Measurements from ENCODE around the gene RASSF3. TPM values are rescaled to one million over a fixed set of nuclear protein-coding genes. Genes with fewer than 3 reads are reported as not detected.

The RASSF3 gene
- total and polyA plus RNA-seq, 2 donors from 2014 or later, result 8.2 to 35.6 TPM

GRCh38 chr12:64667793-64668192, 57.5 kb downstream of the RASSF3 start:
- intact Hi-C loops (cut with DNase I), result no loop called here
- FAIRE-seq, result no peak

GRCh38 chr12:64669270-64669842, 59.1 kb downstream of the RASSF3 start:
- TF ChIP-seq CTCF (IDR thresholded peaks at IDR 0.05; ENCODE audit: borderline replicate concordance, extremely low read depth, insufficient read depth), result no peak
- no peaks in the 10 kb centered on the region for H3K9me3 ChIP-seq (ENCODE audit: control insufficient read depth in 2 of 3, insufficient read depth in 1 of 3, low read length in 3 of 3)
- peak; percentile 69 to 90 (median 75) for DNase-seq
- H3K4me3 ChIP-seq (ENCODE audit: low read length in 3 of 3), result peak overlapping the region in 2 of 3 donors; percentile 9 to 13
- no peaks in the 10 kb centered on the region for H3K27me3 ChIP-seq (ENCODE audit: control insufficient read depth, insufficient read depth, low read length)
- H3K4me1 ChIP-seq (ENCODE audit: control insufficient read depth in 2 of 3, insufficient read depth in 2 of 3, low read depth in 1 of 3, low read length in 3 of 3), result peaks cover 13 to 21% (median 17%) of the 10 kb centered on the region in 3 donors
- no peaks in the 10 kb centered on the region for H3K36me3 ChIP-seq (ENCODE audit: control insufficient read depth in 2 of 3, insufficient read depth in 3 of 3, low read length in 3 of 3)
- no peak for FAIRE-seq
- peak overlapping the region; percentile 14 to 59 for H3K27ac ChIP-seq (ENCODE audit: low read depth in 2 of 2, low read length in 2 of 2)
- intact Hi-C loops (cut with DNase I), result no loop called here
- H3K9ac ChIP-seq (ENCODE audit: low read length in 3 of 3), result no peak overlapping the region

More at GRCh38 chr12:64667793-64668192, 57.5 kb downstream of the RASSF3 start:
- no peaks in the 10 kb centered on the region for H3K36me3 ChIP-seq (ENCODE audit: control insufficient read depth in 2 of 3, insufficient read depth in 3 of 3, low read length in 3 of 3)
- peaks cover 10 to 14% (median 12%) of the 10 kb centered on the region in 3 donors for H3K4me1 ChIP-seq (ENCODE audit: control insufficient read depth in 2 of 3, insufficient read depth in 2 of 3, low read depth in 1 of 3, low read length in 3 of 3)
- no peak overlapping the region for H3K27ac ChIP-seq (ENCODE audit: low read depth in 2 of 2, low read length in 2 of 2)
- H3K27me3 ChIP-seq (ENCODE audit: control insufficient read depth, insufficient read depth, low read length), result no peaks in the 10 kb centered on the region
- DNase-seq, result no peak
- no peaks in the 10 kb centered on the region for H3K9me3 ChIP-seq (ENCODE audit: control insufficient read depth in 2 of 3, insufficient read depth in 1 of 3, low read length in 3 of 3)
- H3K9ac ChIP-seq (ENCODE audit: low read length in 3 of 3), result no peak overlapping the region
- H3K4me3 ChIP-seq (ENCODE audit: low read length in 3 of 3), result no peak overlapping the region
- TF ChIP-seq CTCF (IDR thresholded peaks at IDR 0.05; ENCODE audit: borderline replicate concordance, extremely low read depth, insufficient read depth), result no peak

GRCh38 chr12:64670019-64670418, 59.7 kb downstream of the RASSF3 start:
- Histone ChIP-seq H3K9me3 (ENCODE audit: control insufficient read depth in 2 of 3, insufficient read depth in 1 of 3, low read length in 3 of 3) (no peaks in the 10 kb centered on the region), H3K27me3 (ENCODE audit: control insufficient read depth, insufficient read depth, low read length) (no peaks in the 10 kb centered on the region), H3K36me3 (ENCODE audit: control insufficient read depth in 2 of 3, insufficient read depth in 3 of 3, low read length in 3 of 3) (no peaks in the 10 kb centered on the region), H3K27ac (ENCODE audit: low read depth in 2 of 2, low read length in 2 of 2) (no peak overlapping the region), H3K4me1 (ENCODE audit: control insufficient read depth in 2 of 3, insufficient read depth in 2 of 3, low read depth in 1 of 3, low read length in 3 of 3) (peaks cover 13 to 21% (median 17%) of the 10 kb centered on the region in 3 donors), H3K9ac (ENCODE audit: low read length in 3 of 3) (no peak overlapping the region), H3K4me3 (ENCODE audit: low read length in 3 of 3) (no peak overlapping the region)
- intact Hi-C loops (cut with DNase I), result no loop called here
- TF ChIP-seq CTCF (IDR thresholded peaks at IDR 0.05; ENCODE audit: borderline replicate concordance, extremely low read depth, insufficient read depth), result no peak
- DNase-seq (no peak), FAIRE-seq (no peak)
